Epithelial cell of prostate (primary cell): ENCODE measurements around the gene HS3ST5.
"Not testable (repeated sequence)": the region's sequence is repeated elsewhere in the genome, so short reads cannot be mapped to it uniquely, and the experiment has no call there.

Experiments used
- DNase-seq: peaks from one replicate; pipeline ENCODE4 v3.0.0-alpha.2; 2011; ENCODE audit warnings: low read depth, low spot score
- H3K27ac ChIP-seq: fragments of 450-650 bp; 2 replicates; pipeline ENCODE4 v1.5.1; 2017; ENCODE audit warnings: mild to moderate bottlenecking

Gene HS3ST5

DNA sequence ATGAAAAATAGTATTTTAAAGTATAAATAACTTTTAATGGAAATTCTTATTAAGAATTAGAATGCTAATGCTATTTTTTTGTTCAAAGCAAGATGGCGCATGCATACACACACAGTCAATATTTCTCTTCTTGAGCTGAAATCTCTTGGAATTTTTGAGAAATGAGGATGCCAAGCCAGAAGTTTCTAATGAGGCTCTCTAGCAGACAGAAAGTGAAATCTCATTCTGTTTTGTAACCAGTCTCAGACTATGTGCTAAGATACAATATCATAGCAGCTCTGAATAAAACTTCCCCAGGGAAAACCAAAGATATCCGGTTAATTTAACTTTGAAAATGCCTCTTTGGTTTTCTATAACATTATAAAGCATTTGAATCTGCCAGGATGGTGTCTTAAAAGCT lies 274.7 kb downstream of the HS3ST5 start:
- no peak overlapping the region for H3K27ac ChIP-seq
- no peak for DNase-seq

DNA sequence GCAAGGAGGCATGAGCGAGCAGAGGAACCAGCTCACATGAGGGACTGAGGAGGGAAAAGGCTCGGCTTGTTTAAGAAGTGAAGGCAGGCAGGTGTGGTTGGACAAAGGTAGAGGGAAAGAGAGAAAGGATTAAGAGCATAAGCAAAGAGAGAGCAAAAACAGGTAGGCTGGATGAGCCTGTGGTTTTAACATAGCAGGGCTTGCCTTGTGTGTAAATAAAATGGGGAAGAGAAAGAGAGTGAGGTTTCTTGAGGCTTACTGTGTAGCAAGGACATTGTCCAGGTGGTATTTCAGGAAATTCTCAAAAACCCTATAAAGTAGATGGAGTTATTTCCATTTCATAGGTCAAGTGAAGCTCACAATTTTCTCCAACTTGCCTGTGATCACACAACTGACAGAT lies 278.0 kb downstream of the HS3ST5 start:
- no peak for DNase-seq
- no peak overlapping the region for H3K27ac ChIP-seq

DNA sequence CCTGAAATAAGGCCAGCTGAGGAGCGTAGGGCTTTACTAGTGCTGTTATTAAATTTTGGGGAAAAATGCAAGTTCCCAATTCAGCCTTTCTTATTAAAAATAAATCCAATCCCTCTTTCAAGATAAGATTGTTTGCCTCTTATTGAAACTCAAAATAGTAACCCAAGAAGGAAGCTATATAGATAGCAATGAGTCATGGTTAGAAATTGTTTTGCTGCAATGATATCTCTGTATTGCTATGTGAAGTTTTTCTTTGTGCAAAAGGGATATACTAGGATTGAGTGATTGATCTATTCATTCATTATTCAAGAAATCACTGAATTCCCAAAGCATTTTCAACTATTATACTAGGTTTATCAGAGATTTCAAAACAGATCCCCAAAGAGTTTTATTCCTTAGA lies 278.9 kb downstream of the HS3ST5 start:
- no peak overlapping the region for H3K27ac ChIP-seq
- no peak for DNase-seq

DNA sequence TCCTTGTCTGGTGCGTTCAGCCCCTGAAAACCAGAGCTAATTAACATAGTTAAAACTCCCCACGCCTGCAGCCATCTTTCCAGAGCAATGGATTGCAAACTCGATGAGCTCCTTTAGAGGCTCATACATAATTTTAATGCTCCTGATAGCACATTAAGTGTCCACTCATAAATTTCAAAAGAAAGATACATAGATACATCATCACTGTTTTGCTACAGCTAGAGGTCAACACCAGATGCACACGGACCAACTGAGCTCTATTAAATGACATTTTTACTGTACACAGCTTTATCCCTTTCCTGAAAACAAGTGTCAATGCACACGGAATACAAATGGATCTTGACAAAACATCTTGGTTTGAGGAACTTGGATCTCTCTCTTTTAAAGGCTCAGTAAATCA lies 280.6 kb downstream of the HS3ST5 start:
- no peak overlapping the region for H3K27ac ChIP-seq
- no peak for DNase-seq

DNA sequence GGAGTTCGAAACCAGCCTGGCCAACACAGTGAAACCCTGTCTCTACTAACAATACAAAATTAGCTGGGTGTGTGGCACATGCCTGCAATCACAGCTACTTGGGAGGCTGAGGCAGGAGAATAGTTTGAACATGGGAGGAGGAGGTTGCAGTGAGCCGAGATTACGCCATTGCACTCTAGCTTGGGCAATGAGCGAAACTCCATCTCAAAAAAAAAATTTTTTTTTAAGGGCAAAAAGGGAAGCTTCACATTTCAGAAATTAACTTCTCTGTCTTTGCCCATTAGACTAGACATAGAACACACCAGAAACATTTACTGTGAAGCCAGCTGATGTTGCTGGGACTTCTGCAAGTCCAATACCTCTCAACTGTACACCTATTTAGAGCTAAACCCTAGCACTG lies 281.1 kb downstream of the HS3ST5 start:
- no peak for DNase-seq
- H3K27ac ChIP-seq: no peak overlapping the region

DNA sequence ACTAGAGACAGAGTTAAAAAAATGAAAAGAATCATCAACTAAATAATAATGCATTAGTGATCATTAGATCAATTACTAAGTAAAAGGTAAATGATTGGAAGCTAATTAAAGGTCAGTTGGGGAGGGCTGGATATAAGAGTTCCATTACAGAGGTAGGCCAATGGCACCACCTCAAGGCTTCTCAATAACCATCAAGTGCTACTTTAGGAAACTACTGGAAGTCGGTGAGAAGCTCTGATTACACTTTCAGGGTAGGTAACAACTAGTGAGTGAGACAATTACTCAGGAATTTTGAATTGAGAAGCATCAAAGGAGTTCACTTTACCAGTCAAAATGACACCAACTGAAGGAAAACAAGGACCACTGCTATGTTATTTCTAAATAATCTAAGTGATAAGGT lies 281.7 kb downstream of the HS3ST5 start:
- DNase-seq: no peak
- no peak overlapping the region for H3K27ac ChIP-seq

DNA sequence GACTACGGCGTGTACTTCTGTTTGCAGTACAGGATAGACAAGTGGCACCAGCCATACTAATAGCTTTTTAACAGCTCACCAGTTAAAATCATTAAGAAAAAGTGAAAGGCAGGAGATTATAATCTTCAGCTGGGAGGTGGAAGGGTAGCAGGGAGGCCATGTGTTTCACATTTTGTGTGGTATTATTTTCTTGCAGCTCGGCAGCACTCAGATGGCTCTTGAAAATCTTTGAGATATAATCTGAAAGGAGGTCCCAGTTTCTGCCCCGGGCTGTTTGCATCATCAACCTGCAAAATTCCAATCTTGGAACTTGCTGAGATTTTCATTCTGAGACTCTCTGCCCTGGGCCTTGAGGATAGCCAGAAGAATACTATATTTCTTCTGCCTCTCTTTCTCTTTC lies 284.4 kb downstream of the HS3ST5 start:
- DNase-seq: no peak
- H3K27ac ChIP-seq: no peak overlapping the region

DNA sequence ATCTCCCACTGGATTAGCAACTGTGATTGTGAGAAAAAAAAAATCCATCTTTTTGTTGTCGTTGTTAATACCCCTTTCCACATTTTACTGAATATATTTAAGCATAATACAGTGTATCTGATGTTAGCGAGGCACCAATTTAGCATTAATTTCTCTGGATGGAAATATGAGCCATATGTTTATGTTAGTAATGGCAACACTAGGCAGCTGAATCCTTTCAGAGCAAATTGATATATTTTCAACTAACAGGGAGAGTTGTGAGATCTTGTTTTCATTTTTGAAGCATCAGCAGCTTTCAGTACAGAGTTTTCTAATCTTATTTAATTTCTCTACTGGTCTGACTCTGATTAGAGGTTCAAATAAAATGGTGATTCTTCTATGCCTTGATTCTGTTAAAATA lies 287.1 kb downstream of the HS3ST5 start:
- no peak overlapping the region for H3K27ac ChIP-seq

DNA sequence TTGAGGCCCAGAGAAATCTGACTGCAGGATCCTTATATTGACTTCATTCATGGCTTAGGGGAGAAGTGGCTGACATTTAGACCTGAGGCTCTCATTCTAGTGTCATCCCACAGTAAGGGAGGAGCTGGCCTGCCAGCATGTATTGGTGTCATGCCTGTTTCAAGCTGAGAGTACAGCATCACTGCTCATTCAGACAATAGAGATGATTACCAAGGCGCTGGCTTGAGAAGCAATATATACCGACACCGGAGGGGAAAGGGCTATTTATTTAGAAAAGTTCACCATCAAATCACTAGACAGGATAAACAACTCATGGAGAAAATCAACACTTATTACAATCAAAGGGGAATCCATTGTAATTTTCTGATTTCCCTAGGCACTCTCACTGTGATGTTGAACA lies 287.5 kb downstream of the HS3ST5 start:
- H3K27ac ChIP-seq: no peak overlapping the region
- no peak for DNase-seq

More for the DNA sequence above, 287.1 kb downstream of the HS3ST5 start:
- DNase-seq: no peak

DNA sequence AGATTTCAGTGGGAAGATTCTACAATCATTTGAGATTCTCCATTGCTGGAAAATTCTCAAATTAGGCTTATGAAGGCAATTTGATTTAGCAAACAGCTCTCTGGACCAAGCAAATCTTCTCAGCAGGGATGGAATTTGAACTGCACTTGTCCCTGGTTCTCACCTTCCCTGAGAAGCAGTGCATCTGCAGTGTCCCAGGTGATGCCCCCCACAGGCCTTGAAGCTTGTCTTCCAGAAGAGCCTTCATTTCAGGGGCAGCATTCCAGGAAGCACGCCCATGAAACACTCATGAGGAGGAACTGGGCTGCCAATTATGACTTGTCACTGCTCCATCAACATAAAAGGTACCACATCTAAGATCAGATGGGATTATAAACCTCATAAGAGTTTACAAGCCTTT lies 289.0 kb downstream of the HS3ST5 start:
- no peak overlapping the region for H3K27ac ChIP-seq
- no peak for DNase-seq

DNA sequence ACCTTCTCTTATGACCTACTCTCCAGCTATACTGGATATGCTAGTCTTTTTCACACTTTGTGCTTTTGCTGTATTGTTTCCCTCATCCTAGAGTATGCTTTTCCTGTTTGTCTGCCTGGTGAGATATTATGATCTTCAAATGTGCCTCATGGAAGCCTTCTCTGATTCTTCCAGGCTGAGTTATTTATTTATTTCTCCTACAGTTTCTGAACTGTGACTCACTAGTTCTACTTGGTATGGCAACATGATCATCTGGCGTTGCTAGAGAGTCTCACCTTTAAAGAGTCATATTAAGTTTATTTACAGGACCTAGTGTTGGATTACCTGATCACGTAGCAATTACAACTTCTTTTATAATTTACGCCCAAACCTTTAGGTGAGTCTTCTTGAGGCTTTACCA lies 290.7 kb downstream of the HS3ST5 start:
- no peak overlapping the region for H3K27ac ChIP-seq
- no peak for DNase-seq

DNA sequence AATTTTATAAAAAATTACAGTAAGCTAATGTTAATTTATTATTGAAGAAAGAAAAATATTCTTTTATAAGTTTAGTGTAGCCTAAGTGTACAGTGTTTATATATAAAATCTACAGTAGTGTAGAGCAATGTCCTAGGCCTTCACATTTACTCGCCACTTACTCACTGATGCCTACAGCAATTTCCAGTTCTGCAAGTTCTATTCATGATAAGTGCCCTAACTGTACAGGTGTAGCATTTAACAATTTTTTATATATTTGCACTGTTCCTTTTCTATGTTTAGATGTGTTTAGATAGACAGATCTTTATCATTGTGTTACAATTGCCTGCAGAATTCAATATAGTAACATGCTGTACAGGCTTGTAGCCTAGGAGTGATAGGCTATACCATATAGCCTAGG lies 291.8 kb downstream of the HS3ST5 start:
- no peak for DNase-seq
- H3K27ac ChIP-seq: no peak overlapping the region

DNA sequence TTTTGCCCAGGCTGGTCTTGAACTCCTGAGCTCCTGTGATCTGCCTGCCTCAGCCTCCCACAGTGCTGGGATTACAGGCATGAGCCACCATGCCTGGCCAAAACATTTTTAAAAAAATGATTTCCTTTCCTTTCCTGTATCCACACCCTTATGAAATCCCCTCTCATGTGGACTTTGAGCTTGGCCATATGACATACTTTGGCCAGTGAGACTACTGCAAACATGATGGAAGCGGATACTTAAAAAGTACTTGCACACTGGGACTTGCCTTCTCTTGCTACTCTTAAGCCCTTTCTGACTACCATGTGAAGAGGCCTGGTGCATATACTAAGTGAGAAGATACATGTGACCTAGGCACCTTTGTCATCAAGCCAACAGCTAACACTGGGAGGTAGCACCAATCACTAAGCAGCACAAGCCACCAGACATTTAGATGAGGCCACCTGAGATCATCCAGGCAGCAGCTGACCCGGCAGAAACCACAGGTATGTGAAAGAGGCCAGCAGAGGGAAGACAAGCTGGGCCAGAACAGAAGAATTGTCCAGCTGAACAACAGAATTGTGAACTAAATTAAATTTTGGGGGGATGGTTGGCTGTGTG lies 293.4 kb downstream of the HS3ST5 start:
- no peak for DNase-seq
- no peak overlapping the region for H3K27ac ChIP-seq

DNA sequence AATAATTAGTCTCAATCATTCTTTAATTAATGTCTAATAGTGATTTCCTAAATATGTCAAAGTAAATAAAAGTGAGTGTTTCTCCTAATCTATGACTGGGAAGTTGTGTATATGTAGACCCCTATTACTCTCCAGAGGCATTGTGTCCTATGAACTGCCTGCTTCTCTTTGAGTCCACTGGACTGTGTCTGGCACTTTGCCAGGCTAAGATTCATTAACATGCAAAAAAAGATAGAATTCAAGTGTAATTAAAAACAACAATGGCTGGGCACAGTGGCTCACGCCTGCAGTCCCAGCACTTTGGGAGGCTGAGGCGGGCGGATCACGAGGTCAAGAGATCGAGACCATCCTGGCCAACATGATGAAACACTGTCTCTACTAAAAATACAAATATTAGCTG lies 298.3 kb downstream of the HS3ST5 start:
- H3K27ac ChIP-seq, DNase-seq: not testable (repeated sequence)

DNA sequence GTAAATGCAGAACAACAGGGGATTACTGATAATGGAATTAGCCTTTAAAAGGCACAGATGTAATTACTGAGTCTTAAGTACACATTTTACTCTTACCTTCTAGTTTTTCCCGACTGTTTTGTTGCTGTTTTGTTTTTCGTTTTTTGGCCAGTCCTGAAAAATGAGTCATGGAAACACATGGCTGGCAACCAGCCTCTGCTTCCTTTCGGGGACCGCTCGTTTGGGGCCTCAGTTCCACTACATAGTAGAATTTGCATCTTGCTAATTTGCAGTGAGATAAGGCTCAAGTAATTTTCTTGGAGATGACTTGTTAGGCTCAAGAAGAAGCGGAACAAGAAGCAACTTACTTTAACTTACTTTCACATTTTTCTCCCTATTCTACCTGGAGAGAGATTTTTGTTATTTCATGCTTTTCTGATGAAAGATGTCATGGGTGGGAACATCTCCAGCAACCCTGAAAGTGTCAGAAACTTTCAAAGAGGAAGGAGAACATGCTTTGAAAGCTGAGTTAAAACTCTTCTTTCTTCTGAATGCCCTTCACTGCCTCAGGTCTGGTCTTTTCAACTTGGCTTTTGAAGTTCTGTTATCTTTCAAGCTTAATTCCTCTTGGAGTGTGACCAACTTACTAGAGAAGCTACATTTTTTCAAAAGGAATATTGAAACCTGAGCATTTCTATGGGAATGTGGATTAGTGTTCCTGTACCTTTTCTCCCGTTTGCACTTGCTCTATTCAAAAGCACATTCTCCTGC lies 300.4 kb downstream of the HS3ST5 start:
- DNase-seq: no peak
- no peak overlapping the region for H3K27ac ChIP-seq

DNA sequence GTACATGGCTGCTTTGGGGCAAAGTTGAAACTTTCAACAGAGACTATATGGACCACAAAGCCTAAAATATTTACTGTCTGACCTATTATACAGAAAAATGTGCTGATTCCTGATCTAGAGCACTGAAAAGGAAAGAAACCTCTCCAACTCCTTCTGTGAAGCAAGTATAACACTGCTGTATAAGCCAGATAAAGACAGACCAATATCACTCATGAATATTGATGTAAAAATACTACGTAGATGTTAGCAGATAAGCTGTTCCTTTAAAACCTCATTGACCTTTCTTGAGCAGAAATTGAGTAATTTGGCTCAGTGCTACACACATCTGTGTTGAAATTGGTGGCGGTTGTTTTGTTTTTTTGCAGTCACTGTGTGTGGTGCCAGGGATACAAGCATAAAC lies 302.0 kb downstream of the HS3ST5 start:
- DNase-seq: no peak
- no peak overlapping the region for H3K27ac ChIP-seq

DNA sequence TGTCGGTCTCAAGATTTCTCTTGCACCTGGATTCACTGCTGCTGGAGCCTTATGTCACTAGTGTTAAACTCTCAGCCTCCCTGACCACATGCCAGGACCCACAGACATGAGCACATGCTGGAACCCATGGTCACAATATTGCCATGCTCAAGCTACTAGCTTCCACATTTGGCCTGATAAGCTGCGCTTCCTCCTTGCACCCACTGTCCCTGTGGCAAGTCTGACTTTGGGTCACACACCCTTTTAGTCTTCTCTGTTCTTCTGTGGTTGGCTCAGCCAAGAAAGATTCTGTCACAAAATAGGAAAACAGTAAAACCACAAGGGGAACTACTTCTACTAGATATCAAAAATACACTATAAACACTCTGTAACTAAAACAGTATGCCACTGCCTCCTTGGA lies 303.0 kb downstream of the HS3ST5 start:
- H3K27ac ChIP-seq: no peak overlapping the region
- no peak for DNase-seq

DNA sequence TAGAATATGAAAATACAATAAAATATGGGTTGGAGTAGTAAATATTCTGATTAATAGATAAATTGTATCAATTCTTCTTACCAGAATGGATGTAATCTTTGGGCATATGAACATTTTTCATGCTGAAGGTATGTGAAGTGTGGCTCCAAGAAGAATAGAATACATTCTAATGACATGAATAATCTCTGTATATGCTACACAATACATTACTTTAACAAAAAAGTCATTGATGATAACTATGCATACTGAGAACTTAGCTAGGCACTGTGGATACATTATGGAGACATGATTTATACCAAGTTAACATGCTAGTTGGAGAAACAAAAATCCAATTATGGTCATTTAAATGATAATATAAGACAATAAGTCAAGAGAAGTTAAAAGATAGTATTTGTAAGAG lies 309.2 kb downstream of the HS3ST5 start:
- no peak for DNase-seq
- H3K27ac ChIP-seq: no peak overlapping the region

DNA sequence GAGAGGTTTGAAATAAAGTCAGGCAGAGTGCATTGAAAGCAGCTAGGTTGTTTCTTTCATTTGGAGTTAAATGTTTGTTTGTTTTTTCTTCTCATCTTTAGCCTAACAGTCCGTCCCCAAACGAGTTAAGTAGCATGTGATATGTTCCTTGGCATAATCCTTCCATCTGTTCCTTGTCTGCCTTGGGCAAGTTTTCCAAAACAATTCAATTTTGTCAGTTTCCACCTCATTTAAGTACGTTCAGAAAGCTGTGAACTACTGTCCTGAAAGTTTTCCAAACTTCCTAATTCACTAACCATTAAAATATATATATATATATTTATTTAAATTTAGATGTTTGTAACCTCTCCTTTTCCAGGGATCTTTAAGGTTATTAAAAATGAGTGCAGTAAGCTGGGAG lies 310.1 kb downstream of the HS3ST5 start:
- no peak overlapping the region for H3K27ac ChIP-seq
- DNase-seq: no peak

DNA sequence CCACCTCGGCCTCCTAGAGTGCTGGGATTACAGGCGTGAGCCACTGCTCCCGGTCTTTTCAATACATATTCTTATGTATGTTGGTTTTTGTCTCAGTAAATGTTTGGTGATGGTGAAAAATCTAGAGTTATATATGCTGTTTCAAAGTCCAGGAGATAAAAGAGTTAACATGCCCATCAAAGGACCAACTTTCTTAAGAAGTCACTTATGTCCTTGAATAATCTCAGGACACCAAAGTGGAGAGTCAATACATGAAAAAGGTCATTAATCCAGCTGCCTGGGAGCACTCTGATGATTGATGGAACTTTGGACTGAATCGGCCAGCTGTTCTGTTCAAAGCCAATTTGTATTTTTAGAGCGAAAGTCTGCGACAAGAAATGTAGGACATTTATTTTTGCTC lies 312.1 kb downstream of the HS3ST5 start:
- no peak overlapping the region for H3K27ac ChIP-seq
- DNase-seq: no peak

DNA sequence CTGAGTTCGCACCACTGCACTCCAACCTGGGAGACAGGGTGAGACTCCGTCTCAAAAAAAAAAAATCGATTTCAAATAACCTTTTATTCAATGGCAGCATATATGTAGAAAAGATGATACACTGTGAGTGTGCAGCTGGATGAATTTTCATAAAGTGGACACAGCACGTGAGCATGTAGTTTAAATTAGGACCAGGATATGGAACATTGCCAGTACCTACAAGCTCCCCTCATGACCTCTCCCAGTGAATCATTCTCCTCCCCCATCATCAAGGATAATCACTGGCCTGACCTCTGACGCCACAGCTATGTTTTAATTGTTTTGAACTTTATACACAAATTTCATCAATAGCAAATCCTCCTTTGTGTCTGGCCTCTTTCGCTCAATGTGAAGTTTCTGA lies 318.1 kb downstream of the HS3ST5 start:
- no peak overlapping the region for H3K27ac ChIP-seq
- DNase-seq: no peak

DNA sequence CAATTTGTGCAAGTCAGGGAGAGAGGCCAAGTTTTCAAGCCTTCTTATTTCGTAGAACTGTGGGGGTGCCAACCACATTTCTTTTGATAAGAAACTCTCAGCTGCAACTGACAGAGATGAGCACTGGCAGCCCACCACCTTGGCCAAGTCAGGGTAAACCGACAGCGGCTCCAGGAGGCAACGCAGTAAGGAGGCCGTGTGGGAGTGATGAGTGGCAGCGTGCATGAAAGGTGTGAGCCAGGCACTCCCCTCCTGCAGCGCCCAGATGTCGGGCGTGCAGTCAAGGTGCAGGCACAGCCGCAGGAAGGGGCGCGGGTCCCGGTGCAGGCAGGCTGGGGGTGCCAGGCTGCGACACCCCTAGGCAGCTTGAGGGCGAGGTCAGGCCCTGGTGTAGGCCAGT lies 322.6 kb downstream of the HS3ST5 start:
- no peak overlapping the region for H3K27ac ChIP-seq
- DNase-seq: no peak
